Diencephalon (tissue), 1 donor: ENCODE results near the gene RNF114. TPM values are rescaled to one million over a fixed set of nuclear protein-coding genes. Genes with fewer than 3 reads are reported as not detected.

Source experiments
- small RNA-seq: library from RNA; depleted of rRNA; stranded (forward); fragments of <200 nt; gene quantifications from one replicate; pipeline ENCODE3, GENCODE V24; 2014
- total RNA-seq: library from RNA; depleted of rRNA; stranded (reverse); fragments of >200 nt; gene quantifications from one replicate; pipeline ENCODE4 v1.2.3, GENCODE V29; 2014

Gene RNF114
- 36.7 TPM for total RNA-seq

GRCh38 chr20:49936153-49937026 is at the start of gene RNF114:
Gene RNF114 (plus strand): TSS chr20:49936397. CDS start chr20:49936413, 16 bp downstream.

GRCh38 chr20:49915380-49916145 is 20.6 kb upstream of the RNF114 start, which contains the start of gene SPATA2:
Gene SPATA2 (minus strand): TSS chr20:49915529. CDS start chr20:49908490, 7,039 bp downstream.

GRCh38 chr20:49982346-49983122 is 46.3 kb downstream of the RNF114 start, which contains the start of gene SNAI1:
Gene SNAI1 (plus strand): TSS chr20:49982980. CDS start chr20:49983060, 80 bp downstream.

Small RNAs within 50 kb of the gene (small RNA-seq; reads per million reads assigned to genes)
- not detected for gene RF00017
- not detected for gene RF00019
- not detected for gene RNU6-147P

Other genes starting within 250 kb of the RNF114 start
- 76.8 TPM for gene B4GALT5, start 222.5 kb upstream of the RNF114 start, total RNA-seq
- gene SLC9A8, start 123.6 kb upstream of the RNF114 start, total RNA-seq, result 10.4 TPM
- 3.2 TPM for gene SPATA2, start 20.9 kb upstream of the RNF114 start, total RNA-seq
- 0.23 TPM for gene SNAI1, start 46.6 kb downstream of the RNF114 start, total RNA-seq
- 48.4 TPM for gene UBE2V1, start 176.8 kb downstream of the RNF114 start, total RNA-seq
- 14.1 TPM for gene PEDS1, start 217.3 kb downstream of the RNF114 start, total RNA-seq